GM23338 (cell line): ENCODE data around the gene CCR4. TPM values are rescaled to one million over a fixed set of nuclear protein-coding genes. Genes with fewer than 3 reads are reported as not detected.

Experiments used
- ATAC-seq: fragments of 200-7000 bp; cut with Tn5 transposase; 3 replicates; pipeline ENCODE4 v1.9.1; 2020
- DNase-seq: peaks from one replicate; pipeline ENCODE4 v3.0.0-alpha.2; 2015; ENCODE audit warnings: low spot score
- H2AFZ ChIP-seq: fragments of 200-600 bp; sonication (generic); 2 replicates; pipeline ENCODE4 v1.8.0; 2016; ENCODE audit warnings: antibody characterized with exemption, mild to moderate bottlenecking, moderate library complexity
- H3F3A ChIP-seq: fragments of 200-600 bp; sonication (generic); replicated peaks from 2 replicates; pipeline ENCODE4 v1.8.0; 2017; ENCODE audit warnings: antibody characterized with exemption, mixed run types, low read depth
- H3K27ac ChIP-seq: fragments of 200-600 bp; sonication (generic); 2 replicates; pipeline ENCODE4 v1.6.1; 2016; ENCODE audit warnings: low read depth
- H3K27me3 ChIP-seq: fragments of 200-600 bp; sonication (generic); 2 replicates; pipeline ENCODE4 v1.8.0; 2016; ENCODE audit warnings: mild to moderate bottlenecking, mixed run types, moderate library complexity; ENCODE audit not compliant: insufficient read depth
- H3K36me3 ChIP-seq: fragments of 200-600 bp; sonication (generic); 2 replicates; pipeline ENCODE4 v1.8.0; 2016; ENCODE audit warnings: mild to moderate bottlenecking; ENCODE audit not compliant: insufficient read depth
- H3K4me1 ChIP-seq: fragments of 200-600 bp; sonication (generic); 2 replicates; pipeline ENCODE4 v1.8.0; 2016; ENCODE audit warnings: mild to moderate bottlenecking, moderate library complexity; ENCODE audit not compliant: insufficient read depth
- H3K4me2 ChIP-seq: fragments of 200-600 bp; sonication (generic); 2 replicates; pipeline ENCODE4 v1.7.1; 2017; ENCODE audit warnings: mixed run types
- H3K4me3 ChIP-seq: fragments of 200-600 bp; sonication (generic); 2 replicates; pipeline ENCODE4 v1.6.1; 2016; ENCODE audit warnings: mixed run types
- H3K79me2 ChIP-seq: fragments of 200-600 bp; sonication (generic); replicated peaks from 2 replicates; pipeline ENCODE4 v1.8.0; 2017; ENCODE audit warnings: mild to moderate bottlenecking; ENCODE audit not compliant: insufficient read depth
- H3K9me2 ChIP-seq: fragments of 200-600 bp; sonication (generic); 2 replicates; pipeline ENCODE4 v1.8.0; 2017; ENCODE audit not compliant: insufficient read depth
- H4K20me1 ChIP-seq: fragments of 200-600 bp; sonication (generic); replicated peaks from 2 replicates; pipeline ENCODE4 v1.8.0; 2017; ENCODE audit warnings: mild to moderate bottlenecking; ENCODE audit not compliant: insufficient read depth
- H3K27ac Mint-ChIP-seq: 2 replicates; pipeline ENCODE4 v1.8.0; 2020; ENCODE audit warnings: inconsistent platforms, mild to moderate bottlenecking, moderate library complexity, mixed read lengths
- H3K27me3 Mint-ChIP-seq: 3 replicates; pipeline ENCODE4 v1.8.0; 2022; ENCODE audit warnings: low read depth, mild to moderate bottlenecking, moderate library complexity, mixed read lengths, inconsistent platforms; ENCODE audit not compliant: insufficient read depth, poor library complexity
- H3K36me3 Mint-ChIP-seq: 3 replicates; pipeline ENCODE4 v1.8.0; 2021; ENCODE audit warnings: low read depth, mild to moderate bottlenecking, inconsistent platforms, moderate library complexity, mixed read lengths
- H3K4me1 Mint-ChIP-seq: 3 replicates; pipeline ENCODE4 v1.8.0; 2020; ENCODE audit warnings: mild to moderate bottlenecking, inconsistent platforms, mixed read lengths
- H3K4me3 Mint-ChIP-seq: 3 replicates; pipeline ENCODE4 v1.8.0; 2021; ENCODE audit warnings: moderate library complexity, mild to moderate bottlenecking, inconsistent platforms, mixed read lengths
- H3K9me3 Mint-ChIP-seq: 3 replicates; pipeline ENCODE4 v1.8.0; 2020; ENCODE audit warnings: moderate library complexity, mild to moderate bottlenecking, inconsistent platforms, mixed read lengths
- CREB1 ChIP-seq: fragments of 250-450 bp; sonication (Bioruptor Pico); IDR thresholded peaks from 2 replicates; pipeline ENCODE4 v1.5.0; 2020; ENCODE audit warnings: low read depth, mild to moderate bottlenecking, moderate library complexity
- CTCF ChIP-seq, 2 experiments: fragments of 200-600 bp in 1 of 2; sonication (generic) in 1 of 2; conservative IDR thresholded peaks; 2 replicates each; pipeline versions ENCODE4 v1.5.1 to v1.6.1; 2016 to 2017; ENCODE audit warnings: antibody characterized with exemption in 2 of 2, low read depth in 2 of 2, mild to moderate bottlenecking in 2 of 2, moderate library complexity in 1 of 2
- ETS1 ChIP-seq: IDR thresholded peaks from 2 replicates; pipeline ENCODE4 v1.6.1; 2016; ENCODE audit warnings: antibody characterized with exemption
- EZH2 ChIP-seq: fragments of 200-600 bp; sonication (generic); IDR thresholded peaks from one replicate; pipeline ENCODE4 v1.8.0; 2017; ENCODE audit warnings: antibody characterized with exemption, mild to moderate bottlenecking, low read depth; ENCODE audit not compliant: unreplicated experiment
- EZH2phosphoT487 ChIP-seq: fragments of 200-600 bp; sonication (generic); IDR thresholded peaks from one replicate; pipeline ENCODE4 v1.8.1; 2018; ENCODE audit warnings: antibody characterized with exemption; ENCODE audit not compliant: unreplicated experiment
- JUNB ChIP-seq: IDR thresholded peaks from one replicate; pipeline ENCODE4 v1.6.1; 2016; ENCODE audit warnings: antibody characterized with exemption; ENCODE audit not compliant: unreplicated experiment
- NANOG ChIP-seq: IDR thresholded peaks from 2 replicates; pipeline ENCODE4 v1.6.1; 2016; ENCODE audit warnings: antibody characterized with exemption, borderline replicate concordance
- POLR2AphosphoS5 ChIP-seq: IDR thresholded peaks from 2 replicates; pipeline ENCODE4 v1.6.1; 2016; ENCODE audit warnings: antibody characterized with exemption, low read depth
- ZNF331 ChIP-seq: fragments of 250-450 bp; sonication (Bioruptor Pico); IDR thresholded peaks from 2 replicates; pipeline ENCODE4 v1.5.0; 2020; ENCODE audit warnings: low read depth, mild to moderate bottlenecking, moderate library complexity
- long read RNA-seq: library from polyadenylated mRNA; unstranded; transcript quantifications from one replicate; pipeline ENCODE4 v2.0.0, GENCODE V29; 2020; ENCODE audit not compliant: unreplicated experiment
- polyA plus RNA-seq: library from polyadenylated mRNA; unstranded; fragments of >200 nt; fragmentation: Nextera tagmentation; extraction: Ambion mirVana; gene quantifications from 2 replicates; pipeline ENCODE4 v1.2.1, GENCODE V29; 2016
- total RNA-seq: library from RNA; depleted of rRNA; stranded (reverse); fragments of >200 nt; shearing (Covaris generic); gene quantifications from 2 replicates; pipeline ENCODE4 v1.2.3, GENCODE V29; 2014; rRNA removed
- TF ChIP-seq, protein P1 (sequence below): fragments of 250-450 bp; sonication (Bioruptor Pico); IDR thresholded peaks from 2 replicates; pipeline ENCODE4 v1.5.0; 2020; ENCODE audit warnings: mild to moderate bottlenecking, moderate library complexity
- TF ChIP-seq, protein P2 (sequence below): IDR thresholded peaks from one replicate; pipeline ENCODE4 v1.6.1; 2018; ENCODE audit warnings: antibody characterized with exemption; ENCODE audit not compliant: unreplicated experiment

The CCR4 gene
- 0.35 and 0.39 TPM in 2 replicates for total RNA-seq
- 0.10 TPM in 1 of 2 replicates, not detected in the other for polyA plus RNA-seq
- long read RNA-seq: 0 reads

DNA sequence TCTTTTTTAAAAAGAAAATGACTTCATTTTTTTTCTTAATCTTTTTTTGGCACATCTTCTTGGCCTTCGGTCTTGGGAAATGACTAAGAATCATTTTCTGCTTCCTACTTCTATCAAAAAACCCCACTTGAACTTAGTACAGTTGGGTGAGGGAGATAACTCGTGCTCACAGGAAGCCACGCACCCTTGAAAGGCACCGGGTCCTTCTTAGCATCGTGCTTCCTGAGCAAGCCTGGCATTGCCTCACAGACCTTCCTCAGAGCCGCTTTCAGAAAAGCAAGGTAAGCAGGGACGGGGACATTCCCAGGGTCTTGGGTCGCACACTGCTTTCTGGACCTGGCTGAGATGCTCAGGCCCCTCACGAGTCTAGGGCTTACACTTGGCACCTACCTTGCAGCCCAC is at the start of gene CCR4:
TSS of gene CCR4 (plus strand) at position 235 of the 402 bp plus-strand sequence. CDS start 1,779 bp downstream, outside the sequence.
- no peak within 1 kb of the TSS for H3K4me3 Mint-ChIP-seq

More for the DNA sequence above, at the start of gene CCR4:
- H3K4me2 ChIP-seq: no peak within 1 kb of the TSS
- H4K20me1 ChIP-seq: no peaks in the 10 kb centered on the region
- no peaks in the 10 kb centered on the region for H3K79me2 ChIP-seq
- TF ChIP-seq, protein P1, sequence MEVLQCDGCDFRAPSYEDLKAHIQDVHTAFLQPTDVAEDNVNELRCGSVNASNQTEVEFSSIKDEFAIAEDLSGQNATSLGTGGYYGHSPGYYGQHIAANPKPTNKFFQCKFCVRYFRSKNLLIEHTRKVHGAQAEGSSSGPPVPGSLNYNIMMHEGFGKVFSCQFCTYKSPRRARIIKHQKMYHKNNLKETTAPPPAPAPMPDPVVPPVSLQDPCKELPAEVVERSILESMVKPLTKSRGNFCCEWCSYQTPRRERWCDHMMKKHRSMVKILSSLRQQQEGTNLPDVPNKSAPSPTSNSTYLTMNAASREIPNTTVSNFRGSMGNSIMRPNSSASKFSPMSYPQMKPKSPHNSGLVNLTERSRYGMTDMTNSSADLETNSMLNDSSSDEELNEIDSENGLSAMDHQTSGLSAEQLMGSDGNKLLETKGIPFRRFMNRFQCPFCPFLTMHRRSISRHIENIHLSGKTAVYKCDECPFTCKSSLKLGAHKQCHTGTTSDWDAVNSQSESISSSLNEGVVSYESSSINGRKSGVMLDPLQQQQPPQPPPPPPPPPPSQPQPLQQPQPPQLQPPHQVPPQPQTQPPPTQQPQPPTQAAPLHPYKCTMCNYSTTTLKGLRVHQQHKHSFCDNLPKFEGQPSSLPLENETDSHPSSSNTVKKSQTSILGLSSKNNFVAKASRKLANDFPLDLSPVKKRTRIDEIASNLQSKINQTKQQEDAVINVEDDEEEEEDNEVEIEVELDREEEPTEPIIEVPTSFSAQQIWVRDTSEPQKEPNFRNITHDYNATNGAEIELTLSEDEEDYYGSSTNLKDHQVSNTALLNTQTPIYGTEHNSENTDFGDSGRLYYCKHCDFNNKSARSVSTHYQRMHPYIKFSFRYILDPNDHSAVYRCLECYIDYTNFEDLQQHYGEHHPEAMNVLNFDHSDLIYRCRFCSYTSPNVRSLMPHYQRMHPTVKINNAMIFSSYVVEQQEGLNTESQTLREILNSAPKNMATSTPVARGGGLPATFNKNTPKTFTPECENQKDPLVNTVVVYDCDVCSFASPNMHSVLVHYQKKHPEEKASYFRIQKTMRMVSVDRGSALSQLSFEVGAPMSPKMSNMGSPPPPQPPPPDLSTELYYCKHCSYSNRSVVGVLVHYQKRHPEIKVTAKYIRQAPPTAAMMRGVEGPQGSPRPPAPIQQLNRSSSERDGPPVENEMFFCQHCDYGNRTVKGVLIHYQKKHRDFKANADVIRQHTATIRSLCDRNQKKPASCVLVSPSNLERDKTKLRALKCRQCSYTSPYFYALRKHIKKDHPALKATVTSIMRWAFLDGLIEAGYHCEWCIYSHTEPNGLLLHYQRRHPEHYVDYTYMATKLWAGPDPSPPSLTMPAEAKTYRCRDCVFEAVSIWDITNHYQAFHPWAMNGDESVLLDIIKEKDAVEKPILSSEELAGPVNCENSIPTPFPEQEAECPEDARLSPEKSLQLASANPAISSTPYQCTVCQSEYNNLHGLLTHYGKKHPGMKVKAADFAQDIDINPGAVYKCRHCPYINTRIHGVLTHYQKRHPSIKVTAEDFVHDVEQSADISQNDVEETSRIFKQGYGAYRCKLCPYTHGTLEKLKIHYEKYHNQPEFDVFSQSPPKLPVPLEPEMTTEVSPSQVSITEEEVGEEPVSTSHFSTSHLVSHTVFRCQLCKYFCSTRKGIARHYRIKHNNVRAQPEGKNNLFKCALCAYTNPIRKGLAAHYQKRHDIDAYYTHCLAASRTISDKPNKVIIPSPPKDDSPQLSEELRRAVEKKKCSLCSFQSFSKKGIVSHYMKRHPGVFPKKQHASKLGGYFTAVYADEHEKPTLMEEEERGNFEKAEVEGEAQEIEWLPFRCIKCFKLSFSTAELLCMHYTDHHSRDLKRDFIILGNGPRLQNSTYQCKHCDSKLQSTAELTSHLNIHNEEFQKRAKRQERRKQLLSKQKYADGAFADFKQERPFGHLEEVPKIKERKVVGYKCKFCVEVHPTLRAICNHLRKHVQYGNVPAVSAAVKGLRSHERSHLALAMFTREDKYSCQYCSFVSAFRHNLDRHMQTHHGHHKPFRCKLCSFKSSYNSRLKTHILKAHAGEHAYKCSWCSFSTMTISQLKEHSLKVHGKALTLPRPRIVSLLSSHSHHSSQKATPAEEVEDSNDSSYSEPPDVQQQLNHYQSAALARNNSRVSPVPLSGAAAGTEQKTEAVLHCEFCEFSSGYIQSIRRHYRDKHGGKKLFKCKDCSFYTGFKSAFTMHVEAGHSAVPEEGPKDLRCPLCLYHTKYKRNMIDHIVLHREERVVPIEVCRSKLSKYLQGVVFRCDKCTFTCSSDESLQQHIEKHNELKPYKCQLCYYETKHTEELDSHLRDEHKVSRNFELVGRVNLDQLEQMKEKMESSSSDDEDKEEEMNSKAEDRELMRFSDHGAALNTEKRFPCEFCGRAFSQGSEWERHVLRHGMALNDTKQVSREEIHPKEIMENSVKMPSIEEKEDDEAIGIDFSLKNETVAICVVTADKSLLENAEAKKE (CRISPR knock-in tag): no peak
- no peak for TF ChIP-seq EZH2
- TF ChIP-seq JUNB: no peak
- TF ChIP-seq ETS1: no peak
- no peak for TF ChIP-seq CREB1
- TF ChIP-seq ZNF331: no peak
- no peak for TF ChIP-seq NANOG
- TF ChIP-seq POLR2AphosphoS5: no peak
- TF ChIP-seq CTCF (conservative IDR thresholded peaks at IDR 0.05; ENCODE audit: low read depth in 2 of 2): no peak
- no peak for TF ChIP-seq EZH2phosphoT487
- TF ChIP-seq, protein P2, sequence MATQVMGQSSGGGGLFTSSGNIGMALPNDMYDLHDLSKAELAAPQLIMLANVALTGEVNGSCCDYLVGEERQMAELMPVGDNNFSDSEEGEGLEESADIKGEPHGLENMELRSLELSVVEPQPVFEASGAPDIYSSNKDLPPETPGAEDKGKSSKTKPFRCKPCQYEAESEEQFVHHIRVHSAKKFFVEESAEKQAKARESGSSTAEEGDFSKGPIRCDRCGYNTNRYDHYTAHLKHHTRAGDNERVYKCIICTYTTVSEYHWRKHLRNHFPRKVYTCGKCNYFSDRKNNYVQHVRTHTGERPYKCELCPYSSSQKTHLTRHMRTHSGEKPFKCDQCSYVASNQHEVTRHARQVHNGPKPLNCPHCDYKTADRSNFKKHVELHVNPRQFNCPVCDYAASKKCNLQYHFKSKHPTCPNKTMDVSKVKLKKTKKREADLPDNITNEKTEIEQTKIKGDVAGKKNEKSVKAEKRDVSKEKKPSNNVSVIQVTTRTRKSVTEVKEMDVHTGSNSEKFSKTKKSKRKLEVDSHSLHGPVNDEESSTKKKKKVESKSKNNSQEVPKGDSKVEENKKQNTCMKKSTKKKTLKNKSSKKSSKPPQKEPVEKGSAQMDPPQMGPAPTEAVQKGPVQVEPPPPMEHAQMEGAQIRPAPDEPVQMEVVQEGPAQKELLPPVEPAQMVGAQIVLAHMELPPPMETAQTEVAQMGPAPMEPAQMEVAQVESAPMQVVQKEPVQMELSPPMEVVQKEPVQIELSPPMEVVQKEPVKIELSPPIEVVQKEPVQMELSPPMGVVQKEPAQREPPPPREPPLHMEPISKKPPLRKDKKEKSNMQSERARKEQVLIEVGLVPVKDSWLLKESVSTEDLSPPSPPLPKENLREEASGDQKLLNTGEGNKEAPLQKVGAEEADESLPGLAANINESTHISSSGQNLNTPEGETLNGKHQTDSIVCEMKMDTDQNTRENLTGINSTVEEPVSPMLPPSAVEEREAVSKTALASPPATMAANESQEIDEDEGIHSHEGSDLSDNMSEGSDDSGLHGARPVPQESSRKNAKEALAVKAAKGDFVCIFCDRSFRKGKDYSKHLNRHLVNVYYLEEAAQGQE: no peak
- no peak within 1 kb of the TSS for H3K4me3 ChIP-seq
- H3K4me1 ChIP-seq: no peaks in the 10 kb centered on the region
- no peaks in the 10 kb centered on the region for H3K9me2 ChIP-seq
- H3K27me3 ChIP-seq: no peaks in the 10 kb centered on the region
- Mint-ChIP-seq H3K36me3 (no peaks in the 10 kb centered on the region), H3K4me1 (no peaks in the 10 kb centered on the region), H3K9me3 (no peaks in the 10 kb centered on the region), H3K27ac (no peak within 1 kb of the TSS), H3K27me3 (no peaks in the 10 kb centered on the region)
- no peaks in the 10 kb centered on the region for H3K36me3 ChIP-seq
- H2AFZ ChIP-seq: no peak within 1 kb of the TSS
- DNase-seq (no peak), ATAC-seq (no peak)
- H3K27ac ChIP-seq: no peak within 1 kb of the TSS
- no peaks in the 10 kb centered on the region for H3F3A ChIP-seq
